HG02870 (cell line): ENCODE results near the gene TMC5.

Experiments
- ATAC-seq: cut with Tn5 transposase; IDR thresholded peaks from one replicate; pipeline ENCODE4 v1.9.1; 2021; ENCODE audit warnings: mild to moderate bottlenecking, moderate library complexity; ENCODE audit not compliant: unreplicated experiment

The TMC5 gene

DNA sequence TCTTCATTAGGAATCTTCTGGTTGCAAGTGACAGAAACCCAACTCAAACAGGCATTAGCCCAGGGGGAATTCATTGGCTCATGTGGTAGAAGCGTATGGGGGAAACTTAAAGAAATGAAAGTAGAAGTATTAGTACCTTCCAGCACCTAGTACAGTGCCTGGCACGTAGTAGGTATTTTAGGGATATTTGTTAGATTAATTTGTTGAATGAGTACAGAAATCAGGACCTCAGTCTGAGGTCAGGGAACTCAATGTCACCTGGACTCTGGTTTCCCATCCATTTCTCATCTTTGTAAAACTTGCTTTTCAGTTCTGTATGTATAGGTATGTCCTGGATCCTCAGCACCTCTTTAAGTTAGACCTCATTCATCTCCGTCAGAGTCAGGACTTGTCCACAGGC, 32.5 kb downstream of the TMC5 start:
- ATAC-seq, result no peak

GRCh38 chr16:19458722-19459379, 41.2 kb downstream of the TMC5 start:
- ATAC-seq, result no peak

DNA sequence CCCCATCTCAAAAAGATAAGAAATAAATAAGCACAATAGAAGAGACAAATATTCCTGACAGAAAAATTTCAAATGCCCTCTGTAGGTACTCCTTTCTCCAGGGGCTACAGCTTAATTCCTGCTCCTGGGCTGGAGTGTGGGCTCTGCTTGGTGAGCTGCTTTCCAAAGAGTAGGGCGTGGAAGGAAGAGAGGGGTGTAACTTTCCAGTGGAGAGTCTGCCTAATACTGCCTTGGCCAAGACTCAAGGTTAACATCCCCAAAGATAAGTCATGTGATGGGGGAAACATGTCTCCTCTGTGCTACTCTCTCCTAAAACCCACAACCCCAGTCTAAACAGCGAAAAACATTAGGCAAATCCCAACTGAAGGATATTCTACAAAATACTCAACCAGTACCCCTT, 42.7 kb downstream of the TMC5 start:
- no peak for ATAC-seq

DNA sequence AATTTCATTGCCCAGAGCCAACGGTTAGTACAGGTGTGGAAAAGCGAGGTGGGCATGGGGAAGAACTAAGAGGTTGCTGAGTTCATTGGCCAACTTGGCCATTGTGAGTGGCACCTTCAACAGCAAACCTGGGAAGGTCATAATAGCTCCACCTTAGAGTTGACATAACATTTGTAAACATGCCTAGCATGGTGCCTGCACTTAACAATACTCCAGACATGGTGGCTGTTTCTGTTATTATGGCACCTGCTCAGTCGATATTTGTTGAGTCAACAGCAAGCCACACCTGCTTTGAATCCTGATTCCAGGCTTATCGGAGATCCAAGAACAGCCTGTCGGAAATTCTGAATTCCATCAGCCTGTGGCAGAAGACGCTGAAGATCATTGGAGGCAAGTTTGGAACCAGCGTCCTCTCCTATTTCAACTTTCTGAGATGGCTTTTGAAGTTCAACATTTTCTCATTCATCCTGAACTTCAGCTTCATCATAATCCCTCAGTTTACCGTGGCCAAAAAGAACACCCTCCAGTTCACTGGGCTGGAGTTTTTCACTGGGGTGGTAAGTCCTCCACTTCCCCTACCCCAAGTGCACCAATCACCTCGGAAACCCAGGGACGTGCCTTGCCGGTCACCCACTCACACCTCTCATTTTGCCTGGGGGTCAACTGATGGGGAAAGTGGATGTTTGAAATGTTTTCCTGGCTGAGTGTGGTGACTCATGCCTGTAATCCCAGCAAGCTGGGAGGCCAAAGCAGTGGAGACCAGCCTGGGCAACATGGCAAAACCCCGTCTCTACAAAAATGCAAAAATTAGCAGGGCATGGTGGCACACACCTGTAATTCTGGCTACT, 46.0 kb downstream of the TMC5 start:
- ATAC-seq, result no peak

DNA sequence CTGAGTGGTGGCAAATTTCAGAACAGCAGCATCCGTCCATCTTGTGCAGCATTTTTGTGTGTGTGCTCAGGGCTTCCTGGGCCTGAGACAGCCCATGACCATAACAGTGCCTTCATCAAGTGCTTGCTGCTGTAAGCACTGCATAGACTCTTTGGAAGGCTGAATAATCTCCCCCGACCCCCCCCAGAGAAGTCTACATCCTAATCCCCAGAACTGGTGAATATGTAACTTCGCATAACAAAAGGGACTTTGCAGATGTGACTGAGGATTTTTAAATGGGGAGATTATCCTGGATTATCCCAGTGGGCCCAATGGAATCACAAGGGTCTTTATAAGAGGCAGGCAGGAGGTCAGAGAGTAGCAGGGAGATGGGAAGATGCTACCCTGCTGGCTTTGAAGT, 50.6 kb downstream of the TMC5 start:
- no peak for ATAC-seq

GRCh38 chr16:19472482-19472881, 54.8 kb downstream of the TMC5 start:
- no peak for ATAC-seq

DNA sequence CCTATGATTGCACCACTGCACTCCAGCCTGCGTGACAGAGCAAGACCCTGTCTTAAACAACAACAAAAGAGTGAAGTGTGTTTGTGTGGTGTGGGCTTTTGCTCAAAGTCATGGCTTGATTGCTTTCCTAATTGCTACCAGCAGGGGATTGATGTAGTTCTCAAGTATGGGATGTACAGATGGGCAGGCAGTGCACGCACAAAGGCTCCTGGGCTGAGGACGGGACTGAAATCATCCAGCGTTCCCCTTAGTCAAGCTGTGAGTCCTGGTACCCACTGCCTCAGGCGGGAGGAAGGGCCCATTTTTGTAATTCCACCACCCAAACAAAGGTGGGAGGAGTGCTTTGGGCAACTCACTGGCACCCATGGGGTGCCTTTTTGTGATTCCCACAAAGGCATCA, 56.9 kb downstream of the TMC5 start:
- no peak for ATAC-seq

DNA sequence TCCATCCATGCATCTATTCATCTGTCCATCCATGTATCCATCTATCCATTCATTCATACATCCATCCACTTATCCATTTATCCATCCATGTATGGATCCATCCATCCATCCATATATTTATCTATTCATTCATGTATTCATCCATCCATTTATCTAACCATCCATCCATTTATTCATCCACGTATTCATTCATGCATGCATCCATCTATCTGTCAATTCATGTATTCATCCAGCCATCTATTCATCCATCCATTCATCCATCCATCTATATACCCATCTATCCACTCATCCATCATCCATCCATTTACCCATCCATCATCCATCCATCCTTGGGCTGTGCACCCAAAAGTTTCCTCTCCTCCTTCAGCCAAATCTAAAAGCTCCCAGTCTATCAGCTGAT, 60.8 kb downstream of the TMC5 start:
- no peak for ATAC-seq

DNA sequence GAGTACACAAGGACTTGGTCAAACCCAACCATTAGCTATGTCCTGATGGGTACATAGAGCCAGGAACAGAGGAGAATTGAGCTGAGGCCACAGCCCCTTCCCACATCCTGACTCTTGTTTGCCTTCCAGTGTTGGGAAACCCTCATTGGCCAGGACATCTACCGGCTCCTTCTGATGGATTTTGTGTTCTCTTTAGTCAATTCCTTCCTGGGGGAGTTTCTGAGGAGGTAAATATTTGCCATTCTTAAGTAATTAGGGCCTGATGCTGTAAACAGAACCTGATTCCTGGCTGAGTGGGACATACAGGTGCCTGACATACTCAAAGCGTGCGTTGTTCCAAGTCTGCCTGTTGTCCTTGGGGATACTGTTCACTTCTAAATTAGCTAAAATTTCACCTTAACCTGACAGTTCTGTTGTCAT, 61.6 kb downstream of the TMC5 start:
- ATAC-seq, result no peak

GRCh38 chr16:19481296-19481695, 63.6 kb downstream of the TMC5 start:
- ATAC-seq, result no peak

- ATAC-seq, result no peak
These were observed 64.1 kb downstream of the TMC5 start for GRCh38 chr16:19481769-19482168.

GRCh38 chr16:19482291-19482690, 64.6 kb downstream of the TMC5 start:
- no peak for ATAC-seq

- ATAC-seq, result no peak
These were observed 66.4 kb downstream of the TMC5 start for GRCh38 chr16:19484096-19484495.

DNA sequence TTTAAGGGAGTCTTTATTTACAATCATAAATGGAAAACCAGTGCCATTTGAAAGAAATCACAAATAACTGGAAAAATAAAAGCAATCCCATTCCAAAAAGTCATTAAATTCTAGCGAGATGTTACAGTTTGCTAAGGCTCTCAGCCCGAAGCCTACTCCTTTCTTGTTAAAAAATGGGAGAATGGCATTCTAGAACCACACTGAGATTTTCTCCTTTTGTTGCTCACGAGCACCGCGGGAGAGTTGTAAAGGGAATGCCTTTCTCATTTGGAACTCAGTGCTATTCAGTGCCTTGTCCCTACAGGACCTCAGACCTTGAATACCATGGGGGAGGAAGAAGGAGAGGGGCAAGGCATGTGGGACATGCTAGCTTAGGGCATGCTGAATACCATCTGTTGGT, 67.9 kb downstream of the TMC5 start:
- ATAC-seq, result no peak

- no peak for ATAC-seq
These were observed 68.4 kb downstream of the TMC5 start for GRCh38 chr16:19486051-19486450.

- no peak for ATAC-seq
These were observed 69.2 kb downstream of the TMC5 start for GRCh38 chr16:19486750-19487325.

- ATAC-seq, result no peak
These were observed 70.5 kb downstream of the TMC5 start for GRCh38 chr16:19488213-19488640.

GRCh38 chr16:19490619-19491018, 72.9 kb downstream of the TMC5 start:
- no peak for ATAC-seq

- ATAC-seq, result no peak
These were observed 79.5 kb downstream of the TMC5 start for GRCh38 chr16:19497176-19497575.

DNA sequence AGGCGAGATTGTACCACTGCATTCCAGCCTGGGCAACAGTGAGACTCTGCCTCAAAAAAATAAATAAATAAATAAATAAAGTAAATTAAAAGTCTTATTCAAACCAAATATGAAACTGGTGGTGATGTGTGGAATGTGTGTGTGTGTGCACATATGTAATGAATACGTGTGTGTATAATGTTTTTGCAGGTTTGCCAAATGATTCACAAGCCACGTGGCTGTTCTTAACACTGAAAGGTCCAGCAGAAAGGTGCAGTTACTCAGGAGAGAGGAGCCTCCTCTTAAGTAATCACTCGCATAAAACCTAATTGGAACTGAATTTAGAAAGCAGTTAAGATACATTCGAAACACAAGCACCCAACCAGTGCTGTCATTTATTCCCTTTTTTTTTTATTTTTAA, 81.3 kb downstream of the TMC5 start:
- no peak for ATAC-seq

DNA sequence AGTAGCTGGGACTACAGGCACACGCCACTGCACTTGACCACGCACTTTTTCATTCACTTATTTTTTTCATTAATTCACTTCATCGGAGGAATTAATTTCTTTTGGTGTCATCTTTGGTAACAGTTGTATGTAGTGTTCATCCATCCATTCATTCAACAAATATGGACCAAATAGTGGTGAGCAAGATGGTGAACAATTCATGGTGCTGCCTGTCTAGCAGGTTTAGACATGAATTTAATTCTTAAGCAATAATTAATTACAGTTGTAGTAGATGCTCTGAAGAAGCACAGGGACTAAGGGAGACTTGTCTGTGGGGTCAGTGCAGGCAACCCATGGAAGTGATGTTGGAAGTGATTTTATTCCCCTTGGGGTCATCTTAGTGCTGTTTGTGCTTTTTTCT, 81.8 kb downstream of the TMC5 start:
- ATAC-seq, result no peak
